H1 (cell line): Measurements from ENCODE around the gene LNPEP. TPM values are rescaled to one million over a fixed set of nuclear protein-coding genes. Genes with fewer than 3 reads are reported as not detected.

Source experiments
- CTCF ChIA-PET: fragments of 300-600 bp; sonication (Branson Sonifier 250); formaldehyde crosslinking; loops from one replicate; lab custom pipeline; 2021; ENCODE audit not compliant: partially characterized antibody; lab: Charles Lee
- POLR2A ChIA-PET: fragments of 300-600 bp; sonication (Branson Sonifier 250); formaldehyde crosslinking; loops from one replicate; lab custom pipeline; 2021; ENCODE audit warnings: inconsistent platforms; ENCODE audit not compliant: partially characterized antibody; lab: Charles Lee
- DNase-seq, 2 experiments: peaks; one replicate each; pipeline versions ENCODE4 v3.0.0 to v3.0.0-alpha.2; 2010 to 2022; ENCODE audit warnings: low spot score in 2 of 2, low read depth in 1 of 2, mixed read lengths in 1 of 2
- FAIRE-seq: peaks from 2 replicates; lab custom pipeline; 2011; peaks lifted over from hg19 to GRCh38; lab: Jason Lieb, UNC
- H2AFZ ChIP-seq: 2 replicates; pipeline ENCODE4 v1.8.1; 2012; ENCODE audit warnings: low read length, inconsistent platforms
- H2AK5ac ChIP-seq: 2 replicates; pipeline ENCODE4 v1.6.1; 2013; ENCODE audit warnings: low read depth, low read length
- H2BK120ac ChIP-seq: replicated peaks from 2 replicates; pipeline ENCODE3; 2013; ENCODE audit warnings: low read depth, low read length, inconsistent platforms
- H2BK12ac ChIP-seq: 2 replicates; pipeline ENCODE4 v1.6.1; 2013; ENCODE audit warnings: low read depth, low read length
- H2BK15ac ChIP-seq: 2 replicates; pipeline ENCODE4 v1.6.1; 2013; ENCODE audit warnings: low read length
- H2BK20ac ChIP-seq: 2 replicates; pipeline ENCODE4 v1.6.1; 2013; ENCODE audit warnings: low read length
- H2BK5ac ChIP-seq: 2 replicates; pipeline ENCODE4 v1.6.1; 2013; ENCODE audit warnings: low read depth, low read length
- H3K14ac ChIP-seq: 2 replicates; pipeline ENCODE4 v1.6.1; 2013; ENCODE audit warnings: inconsistent platforms; ENCODE audit not compliant: insufficient read length
- H3K18ac ChIP-seq: 2 replicates; pipeline ENCODE4 v1.6.1; 2013; ENCODE audit warnings: low read length; ENCODE audit errors: extremely low read depth
- H3K23ac ChIP-seq: 2 replicates; pipeline ENCODE4 v1.6.1; 2013; ENCODE audit warnings: inconsistent platforms; ENCODE audit not compliant: insufficient read length
- H3K23me2 ChIP-seq: 2 replicates; pipeline ENCODE4 v1.6.1; 2013; ENCODE audit warnings: low read depth, low read length
- H3K27ac ChIP-seq: 2 replicates; pipeline ENCODE4 v1.6.1; 2011; ENCODE audit warnings: low read depth, low read length, inconsistent platforms
- H3K27me3 ChIP-seq, 4 experiments: replicated peaks in 1 of 4; 1 replicate in 1 of 4; 2 replicates in 3 of 4; pipeline versions ENCODE4 v1.6.1 to v1.8.1; 2011 to 2013; ENCODE audit warnings: low read length in 3 of 4, mild to moderate bottlenecking in 3 of 4, inconsistent platforms in 2 of 4, mixed read lengths in 2 of 4, moderate library complexity in 1 of 4; ENCODE audit not compliant: control insufficient read depth in 3 of 4, insufficient read depth in 3 of 4; ENCODE audit errors: extremely low read depth in 1 of 4
- H3K36me3 ChIP-seq, 4 experiments: 2 replicates each; pipeline versions ENCODE4 v1.6.1 to v1.8.1; 2011 to 2013; ENCODE audit warnings: mild to moderate bottlenecking in 4 of 4, low read length in 3 of 4, moderate library complexity in 2 of 4, control low read depth in 1 of 4, inconsistent platforms in 1 of 4; ENCODE audit not compliant: insufficient read depth in 4 of 4, control insufficient read depth in 2 of 4
- H3K4ac ChIP-seq: replicated peaks from 2 replicates; pipeline ENCODE3; 2013; ENCODE audit warnings: low read length, low read depth, mixed read lengths, inconsistent platforms; ENCODE audit not compliant: insufficient read length
- H3K4me1 ChIP-seq, 4 experiments: replicated peaks in 1 of 4; 1 replicate in 1 of 4; 2 replicates in 3 of 4; pipeline versions ENCODE4 v1.6.1 to v1.8.1; 2011 to 2013; ENCODE audit warnings: low read length in 3 of 4, inconsistent platforms in 2 of 4, mixed read lengths in 1 of 4; ENCODE audit not compliant: insufficient read depth in 4 of 4, control insufficient read depth in 3 of 4
- H3K4me2 ChIP-seq, 2 experiments: 2 replicates each; pipeline versions ENCODE4 v1.6.1 to v1.8.1; 2011 to 2013; ENCODE audit warnings: low read depth in 2 of 2, low read length in 2 of 2, control low read depth in 1 of 2, inconsistent platforms in 1 of 2, mild to moderate bottlenecking in 1 of 2; ENCODE audit not compliant: insufficient read depth in 1 of 2
- H3K4me3 ChIP-seq, 4 experiments: fragments of 200-600, 300-600 bp in 1 of 4; sonication (generic), shearing (Covaris generic), sonication (Bioruptor Twin) in 1 of 4; 2 replicates each; pipeline versions ENCODE4 v1.5.1 to v1.8.1; 2011 to 2016; ENCODE audit warnings: low read length in 4 of 4, low read depth in 3 of 4, control low read depth in 2 of 4, inconsistent platforms in 2 of 4, mild to moderate bottlenecking in 2 of 4, mixed read lengths in 1 of 4, moderate library complexity in 1 of 4; ENCODE audit not compliant: insufficient read depth in 2 of 4; ENCODE audit errors: extremely low read depth in 1 of 4
- H3K56ac ChIP-seq: replicated peaks from 2 replicates; pipeline ENCODE3; 2013; ENCODE audit warnings: low read depth, mild to moderate bottlenecking, mixed read lengths, low read length, inconsistent platforms; ENCODE audit not compliant: insufficient read length
- H3K79me1 ChIP-seq: 2 replicates; pipeline ENCODE4 v1.6.1; 2013; ENCODE audit warnings: low read depth, low read length, control low read depth
- H3K79me2 ChIP-seq, 2 experiments: 2 replicates each; pipeline versions ENCODE4 v1.6.1 to v1.8.1; 2012 to 2013; ENCODE audit warnings: low read length in 2 of 2, mild to moderate bottlenecking in 2 of 2, inconsistent platforms in 1 of 2; ENCODE audit not compliant: insufficient read depth in 2 of 2, control insufficient read depth in 1 of 2
- H3K9ac ChIP-seq, 4 experiments: replicated peaks in 1 of 4; 1 replicate in 1 of 4; 2 replicates in 3 of 4; pipeline versions ENCODE4 v1.6.1 to v1.8.1; 2011 to 2013; ENCODE audit warnings: low read depth in 3 of 4, low read length in 3 of 4, control low read depth in 2 of 4, mild to moderate bottlenecking in 2 of 4, moderate library complexity in 2 of 4, inconsistent platforms in 1 of 4; ENCODE audit errors: extremely low read depth in 1 of 4
- H3K9me3 ChIP-seq, 2 experiments: 2 replicates each; pipeline versions ENCODE4 v1.6.1 to v1.8.1; 2012 to 2013; ENCODE audit warnings: mild to moderate bottlenecking in 2 of 2, moderate library complexity in 2 of 2, control low read depth in 1 of 2, inconsistent platforms in 1 of 2, low read depth in 1 of 2, low read length in 1 of 2, mixed read lengths in 1 of 2; ENCODE audit not compliant: insufficient read depth in 2 of 2
- H4K20me1 ChIP-seq, 2 experiments: replicated peaks in 1 of 2; 2 replicates each; pipeline versions ENCODE3 to v1.8.1; 2011 to 2013; ENCODE audit warnings: inconsistent platforms in 2 of 2, low read length in 2 of 2, mild to moderate bottlenecking in 1 of 2; ENCODE audit not compliant: insufficient read depth in 2 of 2, control insufficient read depth in 1 of 2
- H4K5ac ChIP-seq: 2 replicates; pipeline ENCODE4 v1.6.1; 2013; ENCODE audit warnings: low read length, low read depth, mixed read lengths, inconsistent platforms; ENCODE audit not compliant: insufficient read length
- H4K8ac ChIP-seq: 2 replicates; pipeline ENCODE4 v1.8.0; 2013; ENCODE audit warnings: mild to moderate bottlenecking, moderate library complexity, low read length, inconsistent platforms; ENCODE audit not compliant: insufficient read depth; ENCODE audit errors: extremely low read depth
- H4K91ac ChIP-seq: replicated peaks from 2 replicates; pipeline ENCODE3; 2013; ENCODE audit warnings: low read length, mixed read lengths, inconsistent platforms; ENCODE audit not compliant: insufficient read length
- CHD2 ChIP-seq: IDR thresholded peaks from 2 replicates; pipeline ENCODE4 v1.6.1; 2012; ENCODE audit warnings: low read length, improper control_type of control experiment
- CTBP2 ChIP-seq: IDR thresholded peaks from 2 replicates; pipeline ENCODE4 v1.7.0; 2011; ENCODE audit warnings: borderline replicate concordance, mild to moderate bottlenecking, moderate library complexity, mixed read lengths, low read length; ENCODE audit not compliant: insufficient read depth, insufficient read length
- JUN ChIP-seq: IDR thresholded peaks from 2 replicates; pipeline ENCODE4 v1.6.1; 2011; ENCODE audit warnings: low read depth, mild to moderate bottlenecking, improper control_type of control experiment, low read length
- MAFK ChIP-seq: IDR thresholded peaks from 2 replicates; pipeline ENCODE4 v1.6.1; 2012; ENCODE audit warnings: low read depth, mild to moderate bottlenecking, improper control_type of control experiment, low read length
- WGBS, 2 experiments: shearing (Covaris generic) in 1 of 2; methylation state at CpG; one replicate each; pipeline versions ENCODE4 v1.1.6 to v1.1.7; 2013 to 2015; ENCODE audit warnings: low lambda C conversion rate in 2 of 2, mixed read lengths in 2 of 2, inconsistent platforms in 1 of 2, low coverage in 1 of 2, missing lambda C conversion rate in 1 of 2; ENCODE audit not compliant: insufficient replicate concordance in 2 of 2, insufficient coverage in 1 of 2, insufficient read length in 1 of 2; ENCODE audit errors: extremely low coverage in 1 of 2, missing lambda C conversion rate in 1 of 2; 5-methylcytosine and 5-hydroxymethylcytosine counted together
- polyA plus RNA-seq, 7 experiments: library from polyadenylated mRNA; depleted of rRNA in 3 of 7; stranded (reverse) in 5 of 7; unstranded in 2 of 7; fragments of >200 nt in 5 of 7; fragments of 200-250 nt in 2 of 7; gene quantifications; 1 replicate in 5 of 7; 2 replicates in 1 of 7; 4 replicates in 1 of 7; pipeline versions ENCODE4 v1.2.1 to v1.2.3, GENCODE V29; 2011 to 2013; ENCODE audit warnings: missing spikeins in 2 of 7, mixed read lengths in 2 of 7
- total RNA-seq: library from RNA; stranded (reverse); fragmentation: NEBNext Ultra II Directional; extraction: Animal tissue kit (Norgen Biotek cat#: 25700); gene quantifications from 2 replicates; pipeline ENCODE4 v1.2.1, GENCODE V29; 2021

The LNPEP gene
- total and polyA plus RNA-seq, 2 of the 8 experiments (the other 6 are each of a cell fraction or from before 2014, with no cell fraction given): 1.8 to 4.5 TPM

- Histone ChIP-seq H3K4me1 (peaks cover 0 to 4% (median 3%) of the 10 kb centered on the region in 4 experiments; a peak in 4 of 7 replicates), H4K20me1 (no peaks in the 10 kb centered on the region), H3K56ac (no peak overlapping the region), H3K79me2 (no peaks in the 10 kb centered on the region), H2BK5ac (no peak overlapping the region), H4K91ac (no peak overlapping the region), H2BK12ac (no peak overlapping the region), H3K4me2 (no peak overlapping the region), H3K36me3 (no peaks in the 10 kb centered on the region), H4K8ac (no peak overlapping the region), H3K18ac (no peak overlapping the region), H3K9ac (no peak overlapping the region), H3K23me2 (no peaks in the 10 kb centered on the region), H3K27ac (no peak overlapping the region), H3K14ac (no peak overlapping the region), H3K4me3 (no peak overlapping the region), H3K27me3 (no peaks in the 10 kb centered on the region), H3K79me1 (no peaks in the 10 kb centered on the region), H3K4ac (no peak overlapping the region), H4K5ac (no peak overlapping the region), H2BK120ac (no peak overlapping the region), H3K23ac (no peak overlapping the region), H2AK5ac (no peak overlapping the region), H2BK15ac (no peak overlapping the region), H2AFZ (no peak overlapping the region), H3K9me3 (no peaks in the 10 kb centered on the region), H2BK20ac (no peak overlapping the region)
- 90% methylated on average over 12 of the region's 12 CpGs; no CpG with 5 or more reads in 1 of the 2 experiments for WGBS, 2 experiments
- FAIRE-seq: no peak
- DNase-seq: no peak
- POLR2A ChIA-PET: no interaction called here
- CTCF ChIA-PET: interaction anchor here (0.6 to 1.3 kb wide), 3 partner anchors 16 to 185 kb away, joined by 3 read pairs; no protein-coding TSS in a partner anchor
- TF ChIP-seq MAFK (no peak), CTBP2 (no peak), JUN (no peak), CHD2 (no peak)
Measured at GRCh38 chr5:96922499-96923244, 13.2 kb upstream of the LNPEP start.
